ENCODE results near the gene ACSM4.

Gene ACSM4

GRCh38 chr12:7346551-7347225, 42.8 kb downstream of the ACSM4 start:
- Histone ChIP-seq H3K27me3 (ENCODE audit: control insufficient read depth, insufficient read depth, low read length) (no peaks in the 10 kb centered on the region), H3K36me3 (ENCODE audit: control insufficient read depth, insufficient read depth, low read length) (no peaks in the 10 kb centered on the region), H3K4me1 (ENCODE audit: control insufficient read depth, insufficient read depth, low read length) (no peaks in the 10 kb centered on the region), H3K27ac (ENCODE audit: low read depth, low read length) (no peak overlapping the region), H3K4me3 (ENCODE audit: low read length) (no peak overlapping the region), H3K9ac (ENCODE audit: low read length) (no peak overlapping the region)

GRCh38 chr12:7349418-7349817, 45.5 kb downstream of the ACSM4 start:
- H3K36me3 ChIP-seq (ENCODE audit: control insufficient read depth, insufficient read depth, low read length): no peaks in the 10 kb centered on the region
- no peak overlapping the region for H3K9ac ChIP-seq (ENCODE audit: low read length)
- H3K4me3 ChIP-seq (ENCODE audit: low read length): no peak overlapping the region
- H3K27me3 ChIP-seq (ENCODE audit: control insufficient read depth, insufficient read depth, low read length): no peaks in the 10 kb centered on the region
- no peak overlapping the region for H3K27ac ChIP-seq (ENCODE audit: low read depth, low read length)
- no peaks in the 10 kb centered on the region for H3K4me1 ChIP-seq (ENCODE audit: control insufficient read depth, insufficient read depth, low read length)

GRCh38 chr12:7351177-7351576, 47.3 kb downstream of the ACSM4 start:
- Histone ChIP-seq H3K9ac (ENCODE audit: low read length) (no peak overlapping the region), H3K27ac (ENCODE audit: low read depth, low read length) (no peak overlapping the region), H3K27me3 (ENCODE audit: control insufficient read depth, insufficient read depth, low read length) (no peaks in the 10 kb centered on the region), H3K4me1 (ENCODE audit: control insufficient read depth, insufficient read depth, low read length) (no peaks in the 10 kb centered on the region), H3K36me3 (ENCODE audit: control insufficient read depth, insufficient read depth, low read length) (no peaks in the 10 kb centered on the region), H3K4me3 (ENCODE audit: low read length) (no peak overlapping the region)

- Histone ChIP-seq H3K27ac (ENCODE audit: low read depth, low read length) (no peak overlapping the region), H3K4me1 (ENCODE audit: control insufficient read depth, insufficient read depth, low read length) (no peaks in the 10 kb centered on the region), H3K27me3 (ENCODE audit: control insufficient read depth, insufficient read depth, low read length) (no peaks in the 10 kb centered on the region), H3K4me3 (ENCODE audit: low read length) (no peak overlapping the region), H3K36me3 (ENCODE audit: control insufficient read depth, insufficient read depth, low read length) (no peaks in the 10 kb centered on the region), H3K9ac (ENCODE audit: low read length) (no peak overlapping the region)
Observed at GRCh38 chr12:7352661-7353060, 48.8 kb downstream of the ACSM4 start.

GRCh38 chr12:7354529-7354928, 50.7 kb downstream of the ACSM4 start:
- Histone ChIP-seq H3K9ac (ENCODE audit: low read length) (no peak overlapping the region), H3K27me3 (ENCODE audit: control insufficient read depth, insufficient read depth, low read length) (no peaks in the 10 kb centered on the region), H3K27ac (ENCODE audit: low read depth, low read length) (no peak overlapping the region), H3K4me1 (ENCODE audit: control insufficient read depth, insufficient read depth, low read length) (no peaks in the 10 kb centered on the region), H3K4me3 (ENCODE audit: low read length) (no peak overlapping the region), H3K36me3 (ENCODE audit: control insufficient read depth, insufficient read depth, low read length) (no peaks in the 10 kb centered on the region)

- H3K9ac ChIP-seq (ENCODE audit: low read length): no peak overlapping the region
- H3K4me1 ChIP-seq (ENCODE audit: control insufficient read depth, insufficient read depth, low read length): no peaks in the 10 kb centered on the region
- H3K27ac ChIP-seq (ENCODE audit: low read depth, low read length): no peak overlapping the region
- no peaks in the 10 kb centered on the region for H3K27me3 ChIP-seq (ENCODE audit: control insufficient read depth, insufficient read depth, low read length)
- H3K36me3 ChIP-seq (ENCODE audit: control insufficient read depth, insufficient read depth, low read length): no peaks in the 10 kb centered on the region
- no peak overlapping the region for H3K4me3 ChIP-seq (ENCODE audit: low read length)
Observed at GRCh38 chr12:7361265-7361664, 57.4 kb downstream of the ACSM4 start.

GRCh38 chr12:7362734-7363133, 58.9 kb downstream of the ACSM4 start:
- Histone ChIP-seq H3K4me1 (ENCODE audit: control insufficient read depth, insufficient read depth, low read length) (no peaks in the 10 kb centered on the region), H3K9ac (ENCODE audit: low read length) (no peak overlapping the region), H3K36me3 (ENCODE audit: control insufficient read depth, insufficient read depth, low read length) (no peaks in the 10 kb centered on the region), H3K4me3 (ENCODE audit: low read length) (no peak overlapping the region), H3K27me3 (ENCODE audit: control insufficient read depth, insufficient read depth, low read length) (no peaks in the 10 kb centered on the region), H3K27ac (ENCODE audit: low read depth, low read length) (no peak overlapping the region)

GRCh38 chr12:7369274-7369729, 65.4 kb downstream of the ACSM4 start:
- Histone ChIP-seq H3K36me3 (ENCODE audit: control insufficient read depth, insufficient read depth, low read length) (no peaks in the 10 kb centered on the region), H3K4me3 (ENCODE audit: low read length) (no peak overlapping the region), H3K9ac (ENCODE audit: low read length) (no peak overlapping the region), H3K27ac (ENCODE audit: low read depth, low read length) (no peak overlapping the region), H3K27me3 (ENCODE audit: control insufficient read depth, insufficient read depth, low read length) (no peaks in the 10 kb centered on the region), H3K4me1 (ENCODE audit: control insufficient read depth, insufficient read depth, low read length) (no peaks in the 10 kb centered on the region)

- no peak overlapping the region for H3K9ac ChIP-seq (ENCODE audit: low read length)
- H3K4me3 ChIP-seq (ENCODE audit: low read length): no peak overlapping the region
- H3K27ac ChIP-seq (ENCODE audit: low read depth, low read length): no peak overlapping the region
- H3K27me3 ChIP-seq (ENCODE audit: control insufficient read depth, insufficient read depth, low read length): no peaks in the 10 kb centered on the region
- H3K4me1 ChIP-seq (ENCODE audit: control insufficient read depth, insufficient read depth, low read length): no peaks in the 10 kb centered on the region
- H3K36me3 ChIP-seq (ENCODE audit: control insufficient read depth, insufficient read depth, low read length): no peaks in the 10 kb centered on the region
Observed at GRCh38 chr12:7373226-7373625, 69.4 kb downstream of the ACSM4 start.

- Histone ChIP-seq H3K4me1 (ENCODE audit: control insufficient read depth, insufficient read depth, low read length) (no peaks in the 10 kb centered on the region), H3K27me3 (ENCODE audit: control insufficient read depth, insufficient read depth, low read length) (no peaks in the 10 kb centered on the region), H3K9ac (ENCODE audit: low read length) (no peak overlapping the region), H3K27ac (ENCODE audit: low read depth, low read length) (no peak overlapping the region), H3K36me3 (ENCODE audit: control insufficient read depth, insufficient read depth, low read length) (no peaks in the 10 kb centered on the region), H3K4me3 (ENCODE audit: low read length) (no peak overlapping the region)
Observed at GRCh38 chr12:7374423-7375144, 70.7 kb downstream of the ACSM4 start.

- Histone ChIP-seq H3K4me1 (ENCODE audit: control insufficient read depth, insufficient read depth, low read length) (no peaks in the 10 kb centered on the region), H3K27ac (ENCODE audit: low read depth, low read length) (no peak overlapping the region), H3K9ac (ENCODE audit: low read length) (no peak overlapping the region), H3K36me3 (ENCODE audit: control insufficient read depth, insufficient read depth, low read length) (no peaks in the 10 kb centered on the region), H3K4me3 (ENCODE audit: low read length) (no peak overlapping the region), H3K27me3 (ENCODE audit: control insufficient read depth, insufficient read depth, low read length) (no peaks in the 10 kb centered on the region)
Observed at GRCh38 chr12:7375145-7375543, 71.3 kb downstream of the ACSM4 start.

- Histone ChIP-seq H3K36me3 (ENCODE audit: control insufficient read depth, insufficient read depth, low read length) (no peaks in the 10 kb centered on the region), H3K27ac (ENCODE audit: low read depth, low read length) (no peak overlapping the region), H3K27me3 (ENCODE audit: control insufficient read depth, insufficient read depth, low read length) (no peaks in the 10 kb centered on the region), H3K9ac (ENCODE audit: low read length) (no peak overlapping the region), H3K4me1 (ENCODE audit: control insufficient read depth, insufficient read depth, low read length) (no peaks in the 10 kb centered on the region), H3K4me3 (ENCODE audit: low read length) (no peak overlapping the region)
Observed at GRCh38 chr12:7376196-7376595, 72.3 kb downstream of the ACSM4 start.

Measured in rectal smooth muscle tissue (tissue), 1 donor.